HEK293 (cell line): ENCODE results near the gene UNC5B.

Source experiments
- HOXA7 ChIP-seq: sonication (generic); formaldehyde crosslinking; IDR thresholded peaks from 2 replicates; pipeline ENCODE4 v1.8.1; 2022; ENCODE audit warnings: missing genetic modification reagents, borderline replicate concordance
- KLF1 ChIP-seq: fragments of 450-650 bp; formaldehyde crosslinking; IDR thresholded peaks from 2 replicates; pipeline ENCODE4 v1.5.1; 2016; ENCODE audit warnings: missing biosample characterization, missing genetic modification characterization
- TF ChIP-seq, protein P1 (sequence below): fragments of 450-650 bp; formaldehyde crosslinking; IDR thresholded peaks from 2 replicates; pipeline ENCODE4 v1.5.1; 2016; ENCODE audit warnings: missing biosample characterization, missing genetic modification characterization
- TF ChIP-seq, protein P2 (sequence below): fragments of 450-650 bp; formaldehyde crosslinking; IDR thresholded peaks from 2 replicates; pipeline ENCODE4 v1.5.1; 2016; ENCODE audit warnings: missing biosample characterization, missing genetic modification characterization

DNA sequence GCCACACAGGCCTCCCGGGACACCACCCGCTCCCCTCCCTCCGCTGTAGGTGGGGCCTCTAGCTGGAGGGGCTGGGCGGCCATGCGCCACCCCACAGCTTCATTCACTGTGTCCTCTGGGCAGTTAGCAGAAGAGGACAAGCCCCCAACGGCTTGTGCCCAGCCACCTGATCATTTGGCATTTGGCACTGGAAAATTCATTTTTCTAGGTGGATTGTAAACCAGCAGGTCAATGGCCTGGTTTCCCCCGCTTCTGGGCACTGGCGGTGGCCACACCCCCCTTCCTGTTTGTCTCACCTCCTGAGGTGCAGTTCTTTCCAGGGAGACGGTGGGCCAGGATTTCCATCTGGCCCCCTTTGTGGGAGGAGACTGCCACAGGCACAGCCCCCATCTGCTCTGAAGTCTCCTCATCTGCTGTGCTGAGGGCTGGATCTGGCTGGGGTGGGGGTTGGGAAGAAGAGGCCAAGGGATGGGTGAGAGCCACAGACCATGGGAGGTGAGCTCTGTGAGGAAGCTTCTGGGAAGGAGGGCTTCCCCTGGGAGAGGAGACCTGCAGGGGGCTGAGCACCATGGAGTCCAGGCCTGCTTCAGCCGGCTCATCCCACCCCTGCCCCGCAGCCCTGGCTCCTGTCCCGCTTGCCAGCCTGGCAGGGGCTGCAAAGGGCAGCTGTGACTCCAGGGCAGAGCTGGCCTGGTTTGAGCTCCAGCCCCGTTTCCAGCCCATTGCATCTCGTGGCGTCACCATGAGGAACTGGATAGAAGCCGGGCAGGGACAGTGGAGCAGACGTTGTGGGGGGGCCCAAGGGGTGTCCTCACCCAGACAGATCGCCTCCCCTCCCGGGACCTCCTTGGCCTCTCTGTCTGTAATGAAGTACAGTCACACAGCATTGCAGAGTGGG, 66.6 kb downstream of the UNC5B start:
- TF ChIP-seq HOXA7 (CRISPR knock-in tag) (no peak), KLF1 (tag by site-specific recombination) (peak; percentile 33)
- TF ChIP-seq, protein P1, sequence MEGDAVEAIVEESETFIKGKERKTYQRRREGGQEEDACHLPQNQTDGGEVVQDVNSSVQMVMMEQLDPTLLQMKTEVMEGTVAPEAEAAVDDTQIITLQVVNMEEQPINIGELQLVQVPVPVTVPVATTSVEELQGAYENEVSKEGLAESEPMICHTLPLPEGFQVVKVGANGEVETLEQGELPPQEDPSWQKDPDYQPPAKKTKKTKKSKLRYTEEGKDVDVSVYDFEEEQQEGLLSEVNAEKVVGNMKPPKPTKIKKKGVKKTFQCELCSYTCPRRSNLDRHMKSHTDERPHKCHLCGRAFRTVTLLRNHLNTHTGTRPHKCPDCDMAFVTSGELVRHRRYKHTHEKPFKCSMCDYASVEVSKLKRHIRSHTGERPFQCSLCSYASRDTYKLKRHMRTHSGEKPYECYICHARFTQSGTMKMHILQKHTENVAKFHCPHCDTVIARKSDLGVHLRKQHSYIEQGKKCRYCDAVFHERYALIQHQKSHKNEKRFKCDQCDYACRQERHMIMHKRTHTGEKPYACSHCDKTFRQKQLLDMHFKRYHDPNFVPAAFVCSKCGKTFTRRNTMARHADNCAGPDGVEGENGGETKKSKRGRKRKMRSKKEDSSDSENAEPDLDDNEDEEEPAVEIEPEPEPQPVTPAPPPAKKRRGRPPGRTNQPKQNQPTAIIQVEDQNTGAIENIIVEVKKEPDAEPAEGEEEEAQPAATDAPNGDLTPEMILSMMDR (tag by site-specific recombination), result no peak
- TF ChIP-seq, protein P2, sequence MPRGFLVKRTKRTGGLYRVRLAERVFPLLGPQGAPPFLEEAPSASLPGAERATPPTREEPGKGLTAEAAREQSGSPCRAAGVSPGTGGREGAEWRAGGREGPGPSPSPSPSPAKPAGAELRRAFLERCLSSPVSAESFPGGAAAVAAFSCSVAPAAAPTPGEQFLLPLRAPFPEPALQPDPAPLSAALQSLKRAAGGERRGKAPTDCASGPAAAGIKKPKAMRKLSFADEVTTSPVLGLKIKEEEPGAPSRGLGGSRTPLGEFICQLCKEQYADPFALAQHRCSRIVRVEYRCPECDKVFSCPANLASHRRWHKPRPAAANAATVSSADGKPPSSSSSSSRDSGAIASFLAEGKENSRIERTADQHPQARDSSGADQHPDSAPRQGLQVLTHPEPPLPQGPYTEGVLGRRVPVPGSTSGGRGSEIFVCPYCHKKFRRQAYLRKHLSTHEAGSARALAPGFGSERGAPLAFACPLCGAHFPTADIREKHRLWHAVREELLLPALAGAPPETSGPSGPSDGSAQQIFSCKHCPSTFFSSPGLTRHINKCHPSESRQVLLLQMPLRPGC, result no peak
